HEK293T (cell line): ENCODE data around the gene NT5C3A.
A peak's percentile ranks its signal among the peaks of the same experiment; 100 is the strongest.

ENCODE experiments used
- CTBP1 ChIP-seq: fragments of 450-650 bp; IDR thresholded peaks from 2 replicates; pipeline ENCODE4 v1.6.1; 2016; ENCODE audit warnings: borderline replicate concordance
- FOXM1 ChIP-seq: fragments of 450-650 bp; IDR thresholded peaks from 2 replicates; pipeline ENCODE4 v1.6.1; 2017; ENCODE audit warnings: mild to moderate bottlenecking, borderline replicate concordance
- HDGF ChIP-seq: fragments of 450-650 bp; IDR thresholded peaks from 2 replicates; pipeline ENCODE4 v1.6.1; 2017; ENCODE audit warnings: antibody characterized with exemption, borderline replicate concordance
- LEF1 ChIP-seq: fragments of 450-650 bp; IDR thresholded peaks from 2 replicates; pipeline ENCODE4 v1.6.1; 2017; ENCODE audit warnings: mild to moderate bottlenecking, borderline replicate concordance
- PKNOX1 ChIP-seq: fragments of 450-650 bp; IDR thresholded peaks from 2 replicates; pipeline ENCODE4 v1.6.1; 2016
- SUZ12 ChIP-seq: fragments of 450-650 bp; IDR thresholded peaks from 2 replicates; pipeline ENCODE4 v1.6.1; 2016; ENCODE audit warnings: mild to moderate bottlenecking
- TARDBP ChIP-seq: fragments of 450-650 bp; IDR thresholded peaks from 2 replicates; pipeline ENCODE4 v1.6.1; 2016

GRCh38 chr7:33109005-33109757 lies 46.6 kb upstream of the NT5C3A start, which contains the start of gene RP9:
- TF ChIP-seq LEF1 (no peak), TARDBP (no peak), HDGF (no peak), CTBP1 (no peak), PKNOX1 (no peak), SUZ12 (no peak), FOXM1 (peak; percentile 44; the same call in 1 of the 2 replicates)
